NB4 (cell line): ENCODE measurements around the gene ARHGEF10L.

Experiments
- DNase-seq: peaks from one replicate; pipeline ENCODE4 v3.0.0; 2010; ENCODE audit warnings: low read depth
- H3K4me3 ChIP-seq: one replicate; pipeline ENCODE4 v1.5.1; 2011; ENCODE audit warnings: mild to moderate bottlenecking, low read depth, low read length, moderate library complexity
- MYC ChIP-seq: IDR thresholded peaks from 2 replicates; pipeline ENCODE4 v1.6.1; 2011; ENCODE audit warnings: low read depth, low read length
- POLR2A ChIP-seq: IDR thresholded peaks from 2 replicates; pipeline ENCODE4 v1.6.1; 2011; ENCODE audit warnings: mild to moderate bottlenecking; ENCODE audit not compliant: insufficient read length; ENCODE audit errors: extremely low read depth
- TF ChIP-seq, protein P1 (sequence below): IDR thresholded peaks from one replicate; pipeline ENCODE4 v1.5.1; 2012; ENCODE audit warnings: low read depth, low read length
- TF ChIP-seq, protein P2 (sequence below): IDR thresholded peaks from 2 replicates; pipeline ENCODE4 v1.6.1; 2011; ENCODE audit warnings: low read depth, low read length

The ARHGEF10L gene

DNA sequence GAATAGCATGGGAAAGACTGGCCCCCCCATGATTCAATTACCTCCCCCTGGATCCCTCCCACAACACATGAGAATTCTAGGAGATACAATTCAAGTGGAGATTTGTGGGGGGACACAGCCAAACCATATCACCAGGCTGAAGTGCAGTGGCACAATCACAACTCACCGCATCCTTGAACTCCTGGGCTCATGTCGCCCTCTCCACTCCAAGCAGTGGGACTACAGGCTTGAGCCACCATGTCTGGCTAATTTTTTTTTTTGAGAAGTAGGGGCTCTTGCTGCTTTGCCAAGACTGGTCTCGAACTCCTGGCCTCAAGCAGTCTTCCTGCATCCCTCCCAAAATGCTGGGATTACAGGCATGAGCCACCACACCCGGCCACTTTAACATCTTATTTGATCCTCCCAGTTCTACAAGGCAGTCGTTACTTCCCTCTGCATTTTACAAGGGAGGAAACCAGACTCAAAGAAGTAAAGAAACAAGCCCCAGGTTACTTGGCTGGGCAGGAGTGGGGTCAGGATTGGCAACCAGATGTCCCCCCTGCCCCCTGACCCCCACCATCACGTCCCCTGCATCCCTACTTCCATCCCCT, 188.7 kb downstream of the ARHGEF10L start:
- DNase-seq, result no peak
- H3K4me3 ChIP-seq, result no peak overlapping the region
- TF ChIP-seq, protein P1, sequence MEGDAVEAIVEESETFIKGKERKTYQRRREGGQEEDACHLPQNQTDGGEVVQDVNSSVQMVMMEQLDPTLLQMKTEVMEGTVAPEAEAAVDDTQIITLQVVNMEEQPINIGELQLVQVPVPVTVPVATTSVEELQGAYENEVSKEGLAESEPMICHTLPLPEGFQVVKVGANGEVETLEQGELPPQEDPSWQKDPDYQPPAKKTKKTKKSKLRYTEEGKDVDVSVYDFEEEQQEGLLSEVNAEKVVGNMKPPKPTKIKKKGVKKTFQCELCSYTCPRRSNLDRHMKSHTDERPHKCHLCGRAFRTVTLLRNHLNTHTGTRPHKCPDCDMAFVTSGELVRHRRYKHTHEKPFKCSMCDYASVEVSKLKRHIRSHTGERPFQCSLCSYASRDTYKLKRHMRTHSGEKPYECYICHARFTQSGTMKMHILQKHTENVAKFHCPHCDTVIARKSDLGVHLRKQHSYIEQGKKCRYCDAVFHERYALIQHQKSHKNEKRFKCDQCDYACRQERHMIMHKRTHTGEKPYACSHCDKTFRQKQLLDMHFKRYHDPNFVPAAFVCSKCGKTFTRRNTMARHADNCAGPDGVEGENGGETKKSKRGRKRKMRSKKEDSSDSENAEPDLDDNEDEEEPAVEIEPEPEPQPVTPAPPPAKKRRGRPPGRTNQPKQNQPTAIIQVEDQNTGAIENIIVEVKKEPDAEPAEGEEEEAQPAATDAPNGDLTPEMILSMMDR, result no peak
- TF ChIP-seq POLR2A (no peak), MYC (no peak)
- TF ChIP-seq, protein P2, sequence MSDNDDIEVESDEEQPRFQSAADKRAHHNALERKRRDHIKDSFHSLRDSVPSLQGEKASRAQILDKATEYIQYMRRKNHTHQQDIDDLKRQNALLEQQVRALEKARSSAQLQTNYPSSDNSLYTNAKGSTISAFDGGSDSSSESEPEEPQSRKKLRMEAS, result no peak

DNA sequence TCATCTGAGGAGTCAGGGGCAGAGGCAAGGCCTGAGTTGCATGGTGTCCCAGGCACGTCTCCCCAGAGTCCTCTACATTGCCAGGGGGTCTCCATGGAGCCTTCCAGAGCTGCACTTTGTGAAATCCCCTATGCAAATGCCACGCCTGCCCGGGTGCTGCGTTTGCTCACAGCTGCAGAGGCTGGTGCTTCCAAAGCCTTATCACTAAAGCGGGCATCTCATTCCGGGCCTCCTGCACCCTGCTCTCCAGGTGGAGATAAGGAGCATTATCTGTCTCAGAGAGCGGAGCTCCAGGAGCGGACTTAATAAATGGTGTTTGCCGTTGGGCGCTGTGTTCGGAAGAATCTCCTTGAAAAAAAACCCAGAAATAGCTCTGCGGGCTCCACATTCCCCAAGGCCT, 189.8 kb downstream of the ARHGEF10L start:
- DNase-seq, result no peak
- TF ChIP-seq, protein P1, result no peak
- no peak for TF ChIP-seq POLR2A
- TF ChIP-seq MYC, result no peak
- TF ChIP-seq, protein P2, result no peak
- no peak overlapping the region for H3K4me3 ChIP-seq

DNA sequence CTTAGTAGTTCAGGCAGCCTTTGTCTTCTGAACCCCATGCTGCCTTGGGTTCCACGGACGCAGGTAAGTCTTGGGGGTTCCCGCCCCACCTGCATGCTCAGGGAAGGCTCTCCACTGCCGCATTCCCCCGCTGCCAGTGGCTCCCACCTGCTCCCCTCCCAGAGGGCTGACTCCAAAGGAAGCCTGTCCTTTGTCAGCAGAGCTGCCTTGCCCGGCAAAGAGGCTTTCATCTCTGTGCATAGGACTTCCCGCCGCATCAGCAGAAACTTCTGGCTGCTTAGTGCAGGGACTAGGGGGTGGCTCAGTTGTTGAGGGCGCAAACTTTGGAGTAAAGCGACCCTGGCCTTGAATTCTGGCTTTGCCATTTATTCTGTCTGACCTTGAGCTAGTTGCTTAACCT, 190.4 kb downstream of the ARHGEF10L start:
- no peak overlapping the region for H3K4me3 ChIP-seq
- no peak for DNase-seq
- TF ChIP-seq POLR2A, result no peak
- TF ChIP-seq MYC, result no peak
- TF ChIP-seq, protein P2, result no peak
- TF ChIP-seq, protein P1, result no peak

DNA sequence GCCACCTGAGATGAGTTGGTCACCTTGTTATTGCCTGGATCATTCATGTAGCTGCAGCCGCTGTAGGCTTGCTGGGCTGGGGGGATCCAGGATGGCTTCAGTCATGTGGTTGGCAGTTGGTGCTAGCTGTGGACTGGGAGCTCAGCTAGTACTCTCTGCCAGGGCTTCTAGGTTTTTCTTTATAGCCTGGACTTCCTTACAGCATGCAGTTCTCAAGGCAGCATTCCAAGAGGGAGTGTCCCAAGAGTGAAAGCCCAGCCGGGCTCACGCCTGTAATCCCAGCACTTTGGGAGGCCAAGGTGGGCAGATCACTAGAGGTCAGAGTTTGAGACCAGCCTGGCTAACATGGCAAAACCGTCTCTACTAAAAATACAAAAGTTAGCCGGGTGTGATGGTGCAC, 192.0 kb downstream of the ARHGEF10L start:
- TF ChIP-seq POLR2A (no peak), MYC (no peak)
- TF ChIP-seq, protein P2, result no peak
- TF ChIP-seq, protein P1, result no peak
- DNase-seq, result no peak
- no peak overlapping the region for H3K4me3 ChIP-seq

DNA sequence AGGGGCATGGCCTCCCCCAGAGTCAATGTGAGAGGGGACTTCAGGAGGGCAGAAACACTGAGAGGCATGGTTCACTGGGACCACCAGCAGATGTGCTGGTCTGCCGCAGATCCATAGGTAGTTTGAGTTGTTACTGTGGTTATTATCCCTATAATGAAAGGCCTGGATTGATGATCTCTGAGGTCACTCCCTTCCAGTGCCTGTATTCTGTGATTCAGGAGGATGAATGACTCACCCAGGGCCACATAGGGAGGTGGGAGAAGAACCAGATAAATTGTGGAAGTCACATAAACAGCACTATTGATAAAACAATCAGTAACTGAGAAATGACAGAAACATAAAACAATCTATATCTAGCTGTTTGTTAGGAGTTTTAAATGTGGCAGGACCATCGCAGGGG, 193.0 kb downstream of the ARHGEF10L start:
- H3K4me3 ChIP-seq, result no peak overlapping the region
- TF ChIP-seq POLR2A (no peak), MYC (no peak)
- TF ChIP-seq, protein P1, result no peak
- TF ChIP-seq, protein P2, result no peak
- no peak for DNase-seq

DNA sequence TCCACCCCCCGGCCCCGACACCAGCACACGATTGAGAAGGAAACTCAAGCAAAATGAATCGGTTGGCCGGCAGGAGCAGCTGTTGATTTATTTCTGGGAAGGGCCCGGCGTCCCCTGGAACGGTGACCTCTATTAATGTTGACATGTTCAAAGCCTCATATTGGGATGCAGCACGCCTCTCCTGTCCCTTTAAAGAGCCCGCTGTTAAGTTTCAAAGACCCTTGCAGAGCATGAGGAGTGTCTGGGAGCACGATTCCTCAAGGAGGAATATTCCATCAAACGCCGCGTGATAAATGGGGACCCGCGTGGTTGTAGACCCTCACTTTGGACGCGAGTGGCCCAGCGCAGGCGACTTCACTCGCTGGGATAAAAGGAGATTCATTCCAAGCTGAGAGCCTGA, 194.2 kb downstream of the ARHGEF10L start:
- H3K4me3 ChIP-seq, result no peak overlapping the region
- TF ChIP-seq MYC (no peak), POLR2A (no peak)
- TF ChIP-seq, protein P1, result no peak
- TF ChIP-seq, protein P2, result no peak
- DNase-seq, result no peak
